Epithelial cell of proximal tubule (primary cell): ENCODE measurements around the gene ERC1. TPM values are rescaled to one million over a fixed set of nuclear protein-coding genes. Genes with fewer than 3 reads are reported as not detected.

Experiments
- DNase-seq: peaks from one replicate; pipeline ENCODE4 v3.0.0-alpha.2; 2011; ENCODE audit warnings: low read depth
- H3K4me3 ChIP-seq: 2 replicates; pipeline ENCODE4 v1.5.1; 2011; ENCODE audit warnings: low read depth, mild to moderate bottlenecking, low read length
- total RNA-seq: library from RNA; depleted of rRNA; stranded (reverse); fragments of >200 nt; gene quantifications from 2 replicates; pipeline ENCODE4 v1.2.3, GENCODE V29; 2015
- TF ChIP-seq, protein P1 (sequence below): conservative IDR thresholded peaks from 2 replicates; pipeline ENCODE4 v1.5.1; 2012; ENCODE audit warnings: low read depth, mild to moderate bottlenecking, low read length

ERC1 gene
- total RNA-seq, 1 donor from 2014 or later = 16.5 TPM

DNA sequence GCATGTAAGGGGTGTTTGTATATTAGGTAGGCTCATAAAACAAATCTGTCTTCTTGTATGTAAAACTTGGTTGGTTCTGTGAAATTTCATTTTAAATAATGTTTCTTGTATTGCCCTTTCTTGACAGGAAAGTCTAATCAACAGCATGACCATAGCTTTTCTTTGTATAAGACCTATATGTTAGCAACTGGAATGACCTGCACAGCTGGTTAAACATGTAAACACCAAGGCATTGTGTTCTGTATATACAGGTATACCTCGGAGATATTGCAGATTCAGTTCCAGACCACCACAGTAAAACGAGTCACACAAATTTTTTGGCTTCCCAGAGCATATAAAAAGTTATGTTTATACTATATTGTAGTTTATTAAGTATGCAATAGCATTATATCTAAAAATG is 183.6 kb downstream of the ERC1 start:
- TF ChIP-seq, protein P1, sequence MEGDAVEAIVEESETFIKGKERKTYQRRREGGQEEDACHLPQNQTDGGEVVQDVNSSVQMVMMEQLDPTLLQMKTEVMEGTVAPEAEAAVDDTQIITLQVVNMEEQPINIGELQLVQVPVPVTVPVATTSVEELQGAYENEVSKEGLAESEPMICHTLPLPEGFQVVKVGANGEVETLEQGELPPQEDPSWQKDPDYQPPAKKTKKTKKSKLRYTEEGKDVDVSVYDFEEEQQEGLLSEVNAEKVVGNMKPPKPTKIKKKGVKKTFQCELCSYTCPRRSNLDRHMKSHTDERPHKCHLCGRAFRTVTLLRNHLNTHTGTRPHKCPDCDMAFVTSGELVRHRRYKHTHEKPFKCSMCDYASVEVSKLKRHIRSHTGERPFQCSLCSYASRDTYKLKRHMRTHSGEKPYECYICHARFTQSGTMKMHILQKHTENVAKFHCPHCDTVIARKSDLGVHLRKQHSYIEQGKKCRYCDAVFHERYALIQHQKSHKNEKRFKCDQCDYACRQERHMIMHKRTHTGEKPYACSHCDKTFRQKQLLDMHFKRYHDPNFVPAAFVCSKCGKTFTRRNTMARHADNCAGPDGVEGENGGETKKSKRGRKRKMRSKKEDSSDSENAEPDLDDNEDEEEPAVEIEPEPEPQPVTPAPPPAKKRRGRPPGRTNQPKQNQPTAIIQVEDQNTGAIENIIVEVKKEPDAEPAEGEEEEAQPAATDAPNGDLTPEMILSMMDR = no peak
- no peak for DNase-seq
- H3K4me3 ChIP-seq = no peak overlapping the region

DNA sequence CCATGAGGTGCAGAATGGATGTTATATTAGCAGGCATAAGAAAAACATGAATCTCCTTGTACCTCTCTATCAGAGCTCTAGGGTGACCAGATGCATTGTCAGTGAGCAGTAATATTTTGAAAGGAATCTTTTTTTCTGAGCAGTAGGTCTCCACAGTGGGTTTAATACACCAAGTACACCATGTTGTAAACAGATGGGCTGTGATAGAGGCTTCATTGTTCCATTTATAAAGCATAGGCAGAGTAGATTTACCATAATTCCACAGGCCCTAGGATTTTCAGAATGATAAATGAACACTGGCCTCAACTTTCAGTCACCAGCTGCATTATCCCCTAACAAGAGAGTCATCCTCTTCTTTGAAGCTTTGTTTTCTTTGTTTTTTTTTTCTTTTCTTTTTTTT is 185.2 kb downstream of the ERC1 start:
- TF ChIP-seq, protein P1 = no peak
- H3K4me3 ChIP-seq = no peak overlapping the region

DNA sequence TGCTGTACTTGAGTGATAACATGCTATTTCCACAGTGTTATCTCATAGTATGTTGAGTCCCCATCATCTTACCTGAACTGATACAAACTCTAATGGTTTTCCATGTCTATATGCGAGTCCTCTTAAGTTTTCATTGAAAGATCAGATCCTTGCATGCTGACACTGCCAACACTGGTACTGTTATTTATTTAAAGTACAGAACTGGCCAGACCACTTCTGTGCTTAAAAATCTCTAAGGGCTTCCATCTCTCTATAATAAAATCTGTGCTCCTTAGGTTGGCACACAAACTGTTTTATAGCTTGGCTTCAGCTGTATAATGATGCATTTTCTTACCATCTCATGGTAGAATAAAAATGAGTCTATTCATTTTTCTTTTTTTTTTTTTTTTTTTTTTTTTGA is 188.1 kb downstream of the ERC1 start:
- no peak overlapping the region for H3K4me3 ChIP-seq
- no peak for DNase-seq
- TF ChIP-seq, protein P1 = no peak

More for the DNA sequence above, 185.2 kb downstream of the ERC1 start:
- no peak for DNase-seq

DNA sequence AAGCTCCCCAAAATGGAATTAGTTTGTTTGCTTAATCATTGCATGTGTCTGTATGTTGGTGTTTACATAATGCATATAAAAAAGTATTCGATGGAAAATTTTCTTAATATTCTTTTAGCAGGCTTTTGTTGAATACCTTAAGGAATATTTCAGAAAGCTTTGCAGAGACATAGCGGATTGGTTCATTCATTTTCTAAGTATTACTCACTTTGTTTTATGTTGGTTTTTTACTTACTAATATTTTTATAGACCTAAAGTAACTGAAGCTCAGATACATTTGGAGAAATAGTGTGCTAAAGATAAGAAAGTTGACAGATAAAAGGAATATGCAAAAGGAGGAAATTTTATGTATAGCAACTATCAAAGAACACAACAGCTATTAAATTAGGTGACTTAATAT is 191.0 kb downstream of the ERC1 start:
- H3K4me3 ChIP-seq = no peak overlapping the region
- TF ChIP-seq, protein P1 = no peak
- DNase-seq = no peak

DNA sequence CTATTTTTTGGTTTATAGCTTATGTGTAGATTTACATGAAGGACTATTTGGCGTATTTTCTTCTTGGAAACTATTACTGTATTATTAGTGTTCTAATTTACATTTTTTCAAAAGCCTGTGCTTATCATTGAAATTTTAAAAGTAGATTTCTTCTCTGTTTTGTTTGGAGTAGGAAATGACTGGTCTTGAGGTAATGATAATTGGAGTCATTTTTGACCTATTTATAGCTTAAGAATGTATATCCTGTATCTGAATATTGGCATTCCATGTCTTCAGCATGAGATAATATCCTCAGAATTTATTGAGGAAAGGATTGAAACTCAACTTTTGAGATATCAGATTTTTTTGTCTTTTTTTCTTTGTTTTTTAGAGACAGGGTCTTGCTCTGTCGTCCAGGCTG is 193.4 kb downstream of the ERC1 start:
- no peak overlapping the region for H3K4me3 ChIP-seq
- TF ChIP-seq, protein P1 = no peak
- DNase-seq = no peak

DNA sequence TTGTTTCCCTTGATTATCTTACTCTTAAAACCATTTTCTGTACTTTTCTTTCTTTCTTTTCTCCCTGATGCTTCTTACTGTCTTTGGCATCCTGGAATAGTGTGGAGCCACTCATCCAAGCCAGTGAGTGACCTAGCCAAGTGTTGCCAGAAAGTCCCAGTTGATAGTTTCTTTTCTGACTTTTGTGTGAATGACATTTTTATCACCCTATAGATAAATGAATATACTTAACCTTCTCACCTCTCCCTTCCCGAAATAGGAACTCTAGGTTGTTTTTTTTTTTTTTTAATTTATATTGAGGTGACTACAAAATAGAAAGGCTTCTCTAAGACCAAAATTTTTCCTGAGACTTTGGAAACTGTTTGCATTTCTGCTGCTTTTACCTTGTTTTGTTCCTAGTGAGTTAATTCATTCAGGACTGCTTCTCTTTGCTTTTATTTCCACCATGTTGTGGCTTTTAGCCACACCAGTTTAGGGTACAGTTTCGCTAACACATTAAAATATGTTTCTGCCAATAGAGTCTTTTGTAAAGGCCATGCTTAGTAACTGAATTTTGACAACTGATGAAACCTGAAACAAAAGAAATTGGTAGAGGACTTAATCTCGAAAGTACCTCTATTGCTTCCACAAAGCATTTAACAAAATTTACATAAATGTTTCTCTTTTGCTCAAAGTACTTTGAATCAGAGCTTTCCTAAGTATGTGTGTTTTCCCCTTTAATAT is 194.6 kb downstream of the ERC1 start:
- TF ChIP-seq, protein P1 = no peak
- no peak overlapping the region for H3K4me3 ChIP-seq

DNA sequence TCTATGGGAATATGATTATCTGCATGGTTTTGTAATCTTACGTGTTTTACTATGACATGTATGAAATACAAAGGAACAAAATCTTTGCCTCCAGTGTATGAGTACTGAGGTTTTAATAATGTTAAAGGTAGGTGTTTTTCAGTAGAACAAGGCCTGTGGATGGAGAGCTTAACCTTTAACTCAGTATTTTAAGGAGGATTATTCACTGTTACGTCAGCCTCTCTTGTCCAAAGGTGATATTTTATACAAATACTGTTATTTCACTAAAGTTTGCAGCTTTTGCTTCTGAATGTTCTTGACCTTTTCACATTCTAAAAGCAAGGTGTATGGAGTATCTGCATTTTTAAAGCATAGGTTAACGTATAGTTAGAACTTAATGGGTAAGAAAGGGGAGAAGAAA is 195.3 kb downstream of the ERC1 start:
- H3K4me3 ChIP-seq = no peak overlapping the region
- TF ChIP-seq, protein P1 = no peak
- DNase-seq = no peak

More for the DNA sequence above, 194.6 kb downstream of the ERC1 start:
- DNase-seq = no peak
